Adipocyte (in vitro differentiated cells): ENCODE measurements around the gene CHD6.
"Not testable (repeated sequence)": the region's sequence is repeated elsewhere in the genome, so short reads cannot be mapped to it uniquely, and the experiment has no call there.

Experiments
- DNase-seq: peaks from one replicate; pipeline ENCODE4 v3.0.0-alpha.2; 2015; ENCODE audit warnings: low read depth
- H3K27me3 ChIP-seq: replicated peaks from 2 replicates; pipeline ENCODE4 v1.7.0; 2013; ENCODE audit warnings: mild to moderate bottlenecking, low read length, moderate library complexity; ENCODE audit not compliant: control insufficient read depth, insufficient read depth
- H3K36me3 ChIP-seq: 2 replicates; pipeline ENCODE4 v1.7.0; 2013; ENCODE audit warnings: low read length, mild to moderate bottlenecking, moderate library complexity; ENCODE audit not compliant: control insufficient read depth, insufficient read depth, severe bottlenecking
- H3K4me1 ChIP-seq: 2 replicates; pipeline ENCODE4 v1.7.0; 2013; ENCODE audit warnings: mild to moderate bottlenecking, low read length, moderate library complexity; ENCODE audit not compliant: control insufficient read depth, insufficient read depth
- H3K4me3 ChIP-seq: 2 replicates; pipeline ENCODE4 v1.7.0; 2013; ENCODE audit warnings: mild to moderate bottlenecking, low read length, moderate library complexity
- H3K9ac ChIP-seq: 2 replicates; pipeline ENCODE4 v1.7.0; 2013; ENCODE audit warnings: mild to moderate bottlenecking, low read length, moderate library complexity
- H3K9me3 ChIP-seq: 2 replicates; pipeline ENCODE4 v1.7.0; 2013; ENCODE audit warnings: mild to moderate bottlenecking, low read length, moderate library complexity; ENCODE audit not compliant: control insufficient read depth

Gene CHD6

DNA sequence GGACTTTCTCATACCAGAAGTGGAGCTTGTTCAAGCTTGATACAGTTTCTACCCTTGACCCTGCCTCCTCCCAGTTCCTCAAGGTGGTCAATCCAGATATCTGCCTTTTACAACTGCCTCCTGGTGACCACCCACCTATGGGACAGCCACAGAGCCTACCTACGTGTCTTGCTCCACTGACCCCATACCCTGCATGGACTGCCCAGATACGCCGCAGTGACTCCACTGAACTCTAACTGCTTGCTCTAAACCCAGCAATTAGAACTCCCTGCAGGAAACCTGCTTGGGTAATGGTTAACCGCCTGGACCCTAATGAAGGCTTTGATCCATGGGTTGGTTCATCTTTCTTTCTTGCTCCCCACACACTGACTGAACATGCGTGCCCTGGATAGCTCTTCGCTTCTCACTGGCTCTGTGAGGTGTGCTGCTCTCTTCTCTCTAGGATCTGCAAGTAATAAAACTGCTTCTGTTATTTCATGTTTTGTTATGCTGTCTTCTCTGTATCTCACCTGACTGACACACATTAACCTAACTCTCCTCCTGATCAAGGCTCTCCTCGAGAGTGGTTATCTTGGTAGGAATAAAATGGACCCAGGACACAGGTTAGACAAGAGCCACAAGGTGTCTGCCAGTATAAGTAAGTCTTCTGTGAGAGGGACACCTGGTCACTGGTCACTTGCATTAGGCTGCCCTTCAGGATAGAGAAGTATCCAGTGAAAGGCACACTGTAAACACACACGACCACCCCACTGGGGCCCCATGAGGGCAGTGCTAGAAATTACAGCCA lies 79.2 kb downstream of the CHD6 start:
- Histone ChIP-seq H3K4me3 (no peak overlapping the region), H3K9ac (no peak overlapping the region), H3K4me1 (peaks cover 10% of the 10 kb centered on the region), H3K36me3 (peaks cover 9% of the 10 kb centered on the region), H3K27me3 (no peaks in the 10 kb centered on the region), H3K9me3 (no peaks in the 10 kb centered on the region)
- no peak for DNase-seq

DNA sequence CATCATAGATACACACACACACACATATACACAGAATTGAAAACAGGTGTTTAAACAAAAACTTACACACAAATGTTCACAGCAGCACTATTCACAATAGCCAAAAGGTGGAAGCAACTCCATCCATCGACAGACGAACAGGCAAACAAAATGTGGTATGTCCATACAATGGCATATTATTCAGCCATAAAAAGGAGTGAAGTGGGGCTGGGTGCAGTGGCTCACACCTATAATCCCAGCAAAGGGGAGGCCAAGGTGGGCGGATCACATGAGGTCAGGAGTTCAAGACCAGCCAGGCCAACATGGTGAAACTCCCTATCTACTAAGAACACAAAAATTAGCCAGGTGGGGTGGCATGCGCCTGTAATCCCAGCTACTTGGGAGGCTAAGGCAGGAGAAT lies 80.3 kb downstream of the CHD6 start:
- Histone ChIP-seq H3K36me3 (peaks cover 12% of the 10 kb centered on the region), H3K9ac (no peak overlapping the region), H3K27me3 (no peaks in the 10 kb centered on the region), H3K4me3 (no peak overlapping the region), H3K9me3 (no peaks in the 10 kb centered on the region), H3K4me1 (peaks cover 10% of the 10 kb centered on the region)
- DNase-seq = no peak

DNA sequence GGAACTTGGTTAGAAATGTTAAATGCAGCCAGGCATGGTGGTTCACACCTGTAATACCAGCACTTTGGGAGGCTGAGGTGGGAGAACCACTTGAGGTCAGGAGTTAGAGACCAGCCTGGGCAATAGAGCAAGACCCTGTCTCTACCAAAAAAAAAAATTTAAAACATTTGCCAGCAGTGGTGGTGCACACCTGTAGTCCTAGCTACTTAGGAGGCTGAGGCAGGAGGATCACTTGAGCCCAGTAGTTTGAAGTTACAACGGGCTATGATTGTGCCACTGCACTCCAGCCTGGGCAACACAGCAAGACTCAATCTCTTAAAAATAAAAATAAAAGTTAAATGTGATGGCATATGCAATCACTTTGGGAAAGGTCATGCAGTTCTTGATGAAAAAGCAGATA lies 82.6 kb downstream of the CHD6 start:
- not testable (repeated sequence) for H3K9ac ChIP-seq, H3K4me1 ChIP-seq, H3K9me3 ChIP-seq, H3K4me3 ChIP-seq, H3K27me3 ChIP-seq, DNase-seq
- peaks cover 29% of the 10 kb centered on the region for H3K36me3 ChIP-seq

DNA sequence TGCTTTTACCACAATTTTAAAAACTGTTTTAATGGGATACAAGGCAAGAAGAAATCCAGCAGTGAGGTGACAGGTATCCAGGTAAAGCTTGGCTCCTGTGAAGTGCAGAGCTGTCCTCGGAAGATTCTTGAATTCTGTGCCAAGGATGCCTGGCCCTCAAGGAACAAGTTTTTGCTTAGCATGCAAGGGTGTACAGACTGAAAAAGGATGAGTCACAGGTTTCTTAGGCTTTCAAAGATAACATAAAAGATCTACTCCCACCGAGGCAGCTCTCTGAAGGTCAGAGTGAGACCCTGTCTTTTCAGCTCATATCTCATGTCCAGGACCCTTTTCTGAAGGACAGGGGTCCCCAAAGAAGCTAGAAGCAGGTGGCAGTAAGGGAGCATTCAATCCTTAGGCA lies 83.3 kb downstream of the CHD6 start:
- H3K9ac ChIP-seq = no peak overlapping the region
- no peaks in the 10 kb centered on the region for H3K9me3 ChIP-seq
- H3K4me3 ChIP-seq = no peak overlapping the region
- H3K36me3 ChIP-seq = peaks cover 32% of the 10 kb centered on the region
- peak; percentile 12 for DNase-seq
- no peaks in the 10 kb centered on the region for H3K27me3 ChIP-seq
- peaks cover 4% of the 10 kb centered on the region for H3K4me1 ChIP-seq

DNA sequence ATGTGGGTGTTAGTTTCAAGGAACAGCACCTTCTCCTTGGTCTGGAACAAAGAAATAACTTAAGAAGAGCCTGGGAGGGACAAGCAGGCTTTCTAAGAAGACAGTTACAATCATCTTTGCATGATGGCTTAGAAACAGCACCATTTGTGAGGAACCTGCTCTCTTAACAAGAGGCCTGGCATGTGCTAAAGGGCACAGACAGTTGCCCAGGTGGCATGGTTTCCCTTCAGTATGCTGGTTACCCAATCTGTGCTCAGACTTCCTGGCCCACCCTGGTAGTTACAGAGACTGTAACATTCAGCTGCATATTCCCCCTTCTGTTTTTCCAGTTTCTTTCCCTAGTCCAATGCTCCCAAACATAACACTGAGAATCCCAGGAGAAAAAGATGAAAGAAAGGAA lies 84.0 kb downstream of the CHD6 start:
- DNase-seq = no peak
- Histone ChIP-seq H3K4me3 (no peak overlapping the region), H3K9me3 (no peaks in the 10 kb centered on the region), H3K36me3 (peaks cover 35% of the 10 kb centered on the region), H3K4me1 (peaks cover 4% of the 10 kb centered on the region), H3K9ac (no peak overlapping the region), H3K27me3 (no peaks in the 10 kb centered on the region)

DNA sequence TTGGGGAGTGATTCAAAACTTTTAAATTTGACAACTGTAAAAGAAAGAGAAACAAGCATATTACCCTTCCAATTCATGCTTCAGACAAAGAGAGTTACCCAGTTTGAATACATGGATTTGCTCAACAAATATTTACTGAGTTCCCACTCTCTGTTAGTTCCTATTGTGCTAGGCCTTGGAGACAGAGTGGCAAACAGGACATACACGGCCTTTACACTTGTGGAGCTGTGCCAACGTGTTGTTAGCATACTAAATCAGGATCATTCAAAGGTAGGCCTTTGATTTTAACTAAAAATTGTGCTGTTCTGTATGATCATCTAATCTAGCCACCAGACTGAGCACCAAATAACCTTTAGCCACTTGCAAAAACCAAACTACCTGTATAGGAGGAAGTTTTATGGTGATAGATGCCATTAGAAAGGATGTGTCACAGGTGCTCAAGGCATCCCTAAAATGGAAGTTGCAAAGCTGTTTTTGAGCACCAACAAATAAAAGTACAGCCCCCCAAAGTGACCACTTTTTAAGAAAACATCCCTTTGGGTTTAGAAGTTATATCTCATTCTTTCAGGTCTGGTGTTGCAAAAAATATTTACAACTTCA lies 84.5 kb downstream of the CHD6 start:
- Histone ChIP-seq H3K9ac (no peak overlapping the region), H3K36me3 (peaks cover 35% of the 10 kb centered on the region), H3K9me3 (no peaks in the 10 kb centered on the region), H3K4me3 (no peak overlapping the region), H3K27me3 (no peaks in the 10 kb centered on the region), H3K4me1 (peaks cover 4% of the 10 kb centered on the region)
- no peak for DNase-seq

DNA sequence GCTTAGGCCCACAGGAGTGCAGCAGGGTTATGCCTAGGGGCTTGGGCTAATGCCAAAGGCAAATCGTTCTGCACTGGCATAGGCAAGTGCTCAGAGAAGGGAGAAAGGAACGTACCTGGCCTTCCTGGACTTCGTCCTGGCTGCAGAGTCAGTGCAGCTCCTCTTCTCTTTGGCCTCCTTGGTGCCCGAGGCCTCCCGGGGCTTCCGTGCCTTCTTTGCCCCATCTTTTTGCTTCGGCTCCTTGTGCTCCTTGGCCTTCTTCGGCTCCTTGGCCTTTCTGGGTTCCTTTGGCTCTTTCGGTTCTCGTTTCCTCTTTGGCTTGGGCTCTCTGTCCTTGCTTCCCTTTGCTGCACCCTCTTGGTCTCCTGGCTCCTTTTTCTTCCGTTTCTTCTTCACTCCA lies 85.2 kb downstream of the CHD6 start:
- DNase-seq = no peak
- no peak overlapping the region for H3K9ac ChIP-seq
- H3K4me3 ChIP-seq = no peak overlapping the region
- peaks cover 35% of the 10 kb centered on the region for H3K36me3 ChIP-seq
- H3K9me3 ChIP-seq = no peaks in the 10 kb centered on the region
- no peaks in the 10 kb centered on the region for H3K27me3 ChIP-seq
- H3K4me1 ChIP-seq = peaks cover 4% of the 10 kb centered on the region

DNA sequence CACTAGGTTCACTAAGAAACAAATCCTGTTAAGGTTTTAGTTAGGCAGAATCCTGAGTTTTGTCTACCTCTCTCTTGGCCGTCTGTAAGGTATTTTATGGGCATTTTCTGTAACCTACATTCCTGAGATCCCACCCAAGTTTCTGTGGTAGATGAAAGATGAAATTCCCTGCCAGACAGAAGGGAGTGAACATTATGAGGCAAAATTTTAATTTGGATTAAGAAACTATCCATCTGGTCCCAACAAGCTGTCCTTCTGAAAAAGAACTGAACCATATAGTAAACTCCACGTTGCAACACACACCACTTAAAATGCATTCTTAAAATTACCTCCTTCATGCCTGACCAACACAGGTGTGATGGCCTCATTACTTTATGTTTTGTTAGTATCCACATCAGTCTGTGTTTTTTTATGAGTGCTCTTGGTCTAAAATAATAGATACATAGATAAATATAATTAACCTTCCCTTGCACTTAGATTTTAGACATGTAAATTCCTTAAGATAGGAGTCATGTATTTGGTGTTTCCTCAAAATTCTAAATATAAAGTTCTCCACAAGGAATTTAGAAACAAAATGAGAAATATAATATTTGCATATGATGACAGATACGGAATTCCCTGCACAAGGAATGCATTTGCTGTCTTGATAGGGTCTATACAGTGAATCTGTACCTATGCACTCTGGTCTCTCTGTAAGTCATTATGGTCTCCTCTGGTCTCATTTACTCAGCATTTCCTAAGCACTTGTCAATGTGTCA lies 86.5 kb downstream of the CHD6 start:
- no peaks in the 10 kb centered on the region for H3K9me3 ChIP-seq
- H3K27me3 ChIP-seq = no peaks in the 10 kb centered on the region
- no peak overlapping the region for H3K9ac ChIP-seq
- DNase-seq = peak; percentile 9
- H3K36me3 ChIP-seq = peaks cover 29% of the 10 kb centered on the region
- no peak overlapping the region for H3K4me3 ChIP-seq
- peaks cover 4% of the 10 kb centered on the region for H3K4me1 ChIP-seq

DNA sequence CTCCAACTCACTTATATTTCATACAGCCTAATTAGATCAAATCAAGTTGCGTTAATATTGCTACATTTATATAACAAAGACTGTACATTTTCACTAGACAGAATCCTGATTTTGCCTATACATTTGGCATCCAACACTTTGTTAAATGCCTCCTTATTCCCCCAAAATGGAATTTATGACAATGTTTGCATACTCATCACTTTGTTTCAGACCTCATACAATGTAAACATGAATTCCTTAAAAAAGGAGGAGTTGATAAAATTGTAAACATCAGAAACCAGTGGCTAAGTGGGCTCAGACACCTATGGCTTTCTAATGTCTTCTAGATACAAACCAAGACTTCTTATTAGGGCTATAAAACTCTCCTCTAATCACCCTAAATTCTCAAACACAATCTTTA lies 87.3 kb downstream of the CHD6 start:
- H3K36me3 ChIP-seq = peaks cover 29% of the 10 kb centered on the region
- H3K9ac ChIP-seq = no peak overlapping the region
- H3K27me3 ChIP-seq = no peaks in the 10 kb centered on the region
- DNase-seq = no peak
- no peak overlapping the region for H3K4me3 ChIP-seq
- peaks cover 4% of the 10 kb centered on the region for H3K4me1 ChIP-seq
- no peaks in the 10 kb centered on the region for H3K9me3 ChIP-seq

DNA sequence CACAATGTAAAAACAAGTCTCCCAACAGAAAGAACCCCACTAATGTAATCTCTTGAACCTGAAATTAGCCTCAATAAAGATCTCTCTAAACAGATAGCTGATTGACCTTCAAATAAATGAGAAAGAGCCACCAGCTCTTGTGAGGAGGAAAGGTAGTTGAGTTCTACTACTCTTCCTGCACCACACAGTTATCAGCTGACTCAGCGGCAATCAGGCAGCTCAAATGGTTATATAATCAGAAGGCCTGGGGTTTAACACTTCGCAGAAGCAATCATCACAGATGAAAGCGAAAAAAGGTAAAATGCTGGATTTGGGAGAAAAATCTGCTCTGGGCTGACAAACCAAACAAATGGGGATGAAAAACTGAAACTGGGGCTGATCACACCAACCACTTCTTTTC lies 91.8 kb downstream of the CHD6 start:
- no peak for DNase-seq
- peaks cover 16% of the 10 kb centered on the region for H3K36me3 ChIP-seq
- no peaks in the 10 kb centered on the region for H3K27me3 ChIP-seq
- peaks cover 10% of the 10 kb centered on the region for H3K4me1 ChIP-seq
- no peak overlapping the region for H3K9ac ChIP-seq
- no peak overlapping the region for H3K4me3 ChIP-seq
- no peaks in the 10 kb centered on the region for H3K9me3 ChIP-seq

DNA sequence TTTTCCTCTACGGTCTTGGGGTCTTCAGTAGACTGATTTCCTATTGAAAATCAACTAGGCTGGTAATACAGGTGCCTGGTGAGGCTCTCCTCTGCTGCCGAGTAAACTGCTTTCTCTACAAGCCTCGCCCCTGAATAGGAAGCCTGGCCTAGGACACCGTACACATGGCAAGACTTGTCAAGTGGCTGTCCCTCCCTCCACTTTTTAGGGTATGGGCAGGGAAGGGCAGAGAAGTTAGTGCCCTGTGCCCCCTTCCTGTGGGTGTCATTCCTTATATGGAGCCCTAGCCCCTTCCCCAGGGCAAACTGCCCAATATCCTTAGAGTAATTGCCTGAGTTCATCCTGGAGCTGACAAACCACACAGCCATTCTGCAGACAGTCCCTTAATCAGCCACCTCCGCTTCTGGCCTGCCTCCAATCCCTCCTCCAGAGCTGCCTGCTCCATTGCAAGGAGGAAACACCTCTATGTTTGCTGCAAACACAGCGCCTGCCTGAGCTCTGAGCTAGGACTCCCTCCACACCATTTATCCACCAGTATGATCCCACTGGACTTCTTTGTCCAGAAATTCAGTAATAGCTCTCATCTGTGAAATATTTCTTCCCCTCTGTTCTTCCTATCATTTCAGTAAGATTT lies 93.1 kb downstream of the CHD6 start:
- H3K27me3 ChIP-seq = no peaks in the 10 kb centered on the region
- peak overlapping the region; percentile 60 for H3K4me3 ChIP-seq
- peak; percentile 54 for DNase-seq
- H3K36me3 ChIP-seq = peaks cover 15% of the 10 kb centered on the region
- no peaks in the 10 kb centered on the region for H3K9me3 ChIP-seq
- peaks cover 10% of the 10 kb centered on the region for H3K4me1 ChIP-seq
- H3K9ac ChIP-seq = peak overlapping the region; percentile 30
